ENCODE measurements around the gene COG5. TPM values are rescaled to one million over a fixed set of nuclear protein-coding genes. Genes with fewer than 3 reads are reported as not detected.

The COG5 gene
- total and polyA plus RNA-seq, 12 donors: 4.4 to 43.8 (median 32.8) TPM

DNA sequence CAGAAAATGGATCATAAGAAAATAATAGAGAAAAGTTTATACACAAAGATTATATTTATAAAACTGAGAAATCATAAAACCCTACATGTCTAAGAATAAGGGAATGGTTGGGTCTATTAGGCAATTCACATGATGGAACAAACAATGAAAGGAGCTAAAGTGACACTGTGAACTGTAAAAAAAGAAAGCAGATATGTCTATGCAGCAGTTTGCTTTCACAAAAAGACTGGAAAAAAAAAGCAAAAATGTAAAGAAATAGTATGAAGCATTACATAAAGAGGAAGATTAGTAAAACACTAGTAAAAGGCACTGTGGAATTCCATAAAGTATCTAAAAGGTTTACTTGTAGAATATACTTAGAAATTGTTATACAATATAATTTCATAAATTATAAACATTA lies 299.0 kb downstream of the COG5 start:
- intact Hi-C loops (cut with DNase I): no loop called here
- TF ChIP-seq POLR2A (IDR thresholded peaks at IDR 0.05): no peak
- TF ChIP-seq, protein P1, sequence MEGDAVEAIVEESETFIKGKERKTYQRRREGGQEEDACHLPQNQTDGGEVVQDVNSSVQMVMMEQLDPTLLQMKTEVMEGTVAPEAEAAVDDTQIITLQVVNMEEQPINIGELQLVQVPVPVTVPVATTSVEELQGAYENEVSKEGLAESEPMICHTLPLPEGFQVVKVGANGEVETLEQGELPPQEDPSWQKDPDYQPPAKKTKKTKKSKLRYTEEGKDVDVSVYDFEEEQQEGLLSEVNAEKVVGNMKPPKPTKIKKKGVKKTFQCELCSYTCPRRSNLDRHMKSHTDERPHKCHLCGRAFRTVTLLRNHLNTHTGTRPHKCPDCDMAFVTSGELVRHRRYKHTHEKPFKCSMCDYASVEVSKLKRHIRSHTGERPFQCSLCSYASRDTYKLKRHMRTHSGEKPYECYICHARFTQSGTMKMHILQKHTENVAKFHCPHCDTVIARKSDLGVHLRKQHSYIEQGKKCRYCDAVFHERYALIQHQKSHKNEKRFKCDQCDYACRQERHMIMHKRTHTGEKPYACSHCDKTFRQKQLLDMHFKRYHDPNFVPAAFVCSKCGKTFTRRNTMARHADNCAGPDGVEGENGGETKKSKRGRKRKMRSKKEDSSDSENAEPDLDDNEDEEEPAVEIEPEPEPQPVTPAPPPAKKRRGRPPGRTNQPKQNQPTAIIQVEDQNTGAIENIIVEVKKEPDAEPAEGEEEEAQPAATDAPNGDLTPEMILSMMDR (IDR thresholded peaks at IDR 0.05): no peak
- H3K4me1 ChIP-seq (replicated peaks in 1 of 2): no peaks in the 10 kb centered on the region

DNA sequence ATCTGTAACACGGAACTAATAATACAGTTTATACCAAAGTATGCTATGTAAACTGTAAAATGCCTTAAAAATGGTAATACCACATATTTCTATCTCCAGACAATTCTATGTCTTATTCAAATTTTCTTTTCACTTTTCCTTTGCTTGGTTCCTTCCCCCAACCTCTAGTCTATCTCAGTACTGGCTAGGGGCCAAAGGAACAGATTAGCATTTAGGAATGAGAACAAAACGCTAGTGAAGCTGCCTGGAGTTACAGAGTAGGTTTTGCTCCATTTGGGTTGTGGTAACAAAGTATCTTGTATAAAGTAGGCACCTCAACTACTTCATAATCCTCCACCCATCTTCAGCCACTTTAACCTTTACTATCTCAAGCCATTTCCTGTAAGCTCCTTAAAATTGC lies 300.9 kb downstream of the COG5 start:
- 63 to 68% (median 67%) methylated on average over 2 of the region's 2 CpGs for WGBS, 4 donors
- Histone ChIP-seq H3K27ac (no peak overlapping the region), H3K4me1 (replicated peaks in 1 of 2) (no peaks in the 10 kb centered on the region), H3K4me3 (no peak overlapping the region), H3K9me3 (replicated peaks in 1 of 3) (no peaks in the 10 kb centered on the region), H3K36me3 (replicated peaks in 1 of 2) (no peaks in the 10 kb centered on the region), H3K27me3 (no peaks in the 10 kb centered on the region)
- no peak for DNase-seq
- no peak for TF ChIP-seq POLR2A (IDR thresholded peaks at IDR 0.05)
- TF ChIP-seq, protein P1 (IDR thresholded peaks at IDR 0.05): no peak
- intact Hi-C loops (cut with DNase I): no loop called here

More for the DNA sequence above, 299.0 kb downstream of the COG5 start:
- DNase-seq: no peak
- Histone ChIP-seq H3K27ac (no peak overlapping the region), H3K36me3 (replicated peaks in 1 of 2) (no peaks in the 10 kb centered on the region), H3K9me3 (replicated peaks in 1 of 3) (no peaks in the 10 kb centered on the region), H3K4me3 (no peak overlapping the region), H3K27me3 (no peaks in the 10 kb centered on the region)

DNA sequence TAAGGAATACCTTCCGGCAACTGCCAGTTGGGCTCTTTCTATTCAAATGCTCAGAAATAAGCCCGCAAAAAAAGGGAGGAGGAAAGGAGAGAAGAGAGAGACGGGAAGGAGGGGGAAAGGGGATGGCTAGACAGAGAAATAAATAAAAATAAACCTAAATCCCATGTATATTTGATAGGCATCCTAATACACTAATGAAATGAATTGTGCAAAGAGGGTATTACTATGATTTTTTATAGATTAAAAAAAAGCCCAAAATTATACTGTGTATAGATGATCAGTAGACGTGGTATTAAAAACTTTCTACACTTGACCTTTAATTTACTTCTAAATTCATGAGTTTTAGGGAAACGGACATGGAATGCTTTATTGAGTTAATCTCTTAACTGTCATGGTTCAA lies 305.0 kb downstream of the COG5 start:
- no peak for DNase-seq
- Histone ChIP-seq H3K4me3 (no peak overlapping the region), H3K27ac (no peak overlapping the region), H3K36me3 (replicated peaks in 1 of 2) (no peaks in the 10 kb centered on the region), H3K4me1 (replicated peaks in 1 of 2) (no peaks in the 10 kb centered on the region), H3K27me3 (no peaks in the 10 kb centered on the region), H3K9me3 (replicated peaks in 1 of 3) (no peaks in the 10 kb centered on the region)
- WGBS, 4 donors: 97 to 98% (median 97%) methylated on average over 5 of the region's 5 CpGs
- intact Hi-C loops (cut with DNase I): no loop called here
- TF ChIP-seq, protein P1 (IDR thresholded peaks at IDR 0.05): no peak
- TF ChIP-seq POLR2A (IDR thresholded peaks at IDR 0.05): no peak

DNA sequence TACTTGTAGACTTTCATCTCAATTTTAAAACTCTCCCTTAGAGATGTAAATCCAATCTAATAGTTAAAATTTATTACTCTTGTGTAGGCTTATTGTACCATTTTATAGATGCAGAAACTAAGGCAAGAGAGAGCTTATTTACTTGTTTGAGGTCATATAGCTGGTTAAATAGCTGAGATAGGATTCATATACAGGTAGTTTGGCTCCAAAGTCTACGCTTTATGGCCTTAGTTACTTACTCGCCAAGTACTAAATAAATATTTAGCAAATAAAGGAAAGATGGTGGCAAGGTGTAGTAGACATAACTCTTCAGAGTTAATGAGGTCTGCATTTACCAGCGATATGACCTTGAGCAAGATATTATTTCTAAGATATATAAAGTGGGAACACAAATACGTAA lies 308.1 kb downstream of the COG5 start:
- no peak for DNase-seq
- intact Hi-C loops (cut with DNase I): no loop called here
- H3K4me1 ChIP-seq (replicated peaks in 1 of 2): peaks cover 0 to 7% of the 10 kb centered on the region in 2 donors
- H3K27ac ChIP-seq: no peak overlapping the region
- no peak overlapping the region for H3K4me3 ChIP-seq
- WGBS, 4 donors: 88 to 94% (median 92%) methylated on average over 4 of the region's 4 CpGs
- H3K9me3 ChIP-seq (replicated peaks in 1 of 3): no peaks in the 10 kb centered on the region
- no peak for TF ChIP-seq POLR2A (IDR thresholded peaks at IDR 0.05)
- TF ChIP-seq, protein P1 (IDR thresholded peaks at IDR 0.05): no peak
- no peaks in the 10 kb centered on the region for H3K36me3 ChIP-seq (replicated peaks in 1 of 2)
- no peaks in the 10 kb centered on the region for H3K27me3 ChIP-seq

All from adrenal gland (tissue), 12 donors.